Mesothelial cell of epicardium (in vitro differentiated cells): Measurements from ENCODE around the gene CACNA1H. TPM values are rescaled to one million over a fixed set of nuclear protein-coding genes. Genes with fewer than 3 reads are reported as not detected.

Experiments
- DNase-seq, 2 experiments: peaks; one replicate each; pipeline ENCODE4 v3.0.0; 2021; ENCODE audit warnings: low spot score in 2 of 2; ENCODE audit not compliant: unreplicated experiment in 2 of 2
- H3K27ac Mint-ChIP-seq: 2 replicates; pipeline ENCODE4 v1.8.0; 2021; ENCODE audit warnings: mixed read lengths
- H3K27me3 Mint-ChIP-seq: 2 replicates; pipeline ENCODE4 v1.8.0; 2021; ENCODE audit warnings: low read depth, mixed read lengths
- H3K36me3 Mint-ChIP-seq: 2 replicates; pipeline ENCODE4 v1.8.0; 2021; ENCODE audit warnings: mixed read lengths
- H3K4me1 Mint-ChIP-seq: 2 replicates; pipeline ENCODE4 v1.8.0; 2021; ENCODE audit warnings: mixed read lengths
- H3K4me3 Mint-ChIP-seq: 2 replicates; pipeline ENCODE4 v1.8.0; 2021; ENCODE audit warnings: mild to moderate bottlenecking, moderate library complexity, mixed read lengths
- H3K9me3 Mint-ChIP-seq: 2 replicates; pipeline ENCODE4 v1.8.0; 2021; ENCODE audit warnings: mixed read lengths
- CTCF ChIP-seq: fragments of 200-600 bp; sonication (generic); IDR thresholded peaks from one replicate; pipeline ENCODE4 v1.5.0; 2021; ENCODE audit warnings: antibody characterized with exemption; ENCODE audit not compliant: unreplicated experiment
- total RNA-seq: library from RNA; stranded (reverse); gene quantifications from 3 replicates; pipeline ENCODE4 v1.2.1, GENCODE V29; 2021

The CACNA1H gene
- total RNA-seq, 1 donor from 2014 or later = 41.8 TPM

- Mint-ChIP-seq H3K4me1 (no peaks in the 10 kb centered on the region), H3K4me3 (no peak overlapping the region), H3K27ac (no peak overlapping the region), H3K27me3 (peaks cover 6% of the 10 kb centered on the region), H3K36me3 (no peaks in the 10 kb centered on the region), H3K9me3 (no peaks in the 10 kb centered on the region)
- DNase-seq = no peak
- TF ChIP-seq CTCF = no peak
Measured at GRCh38 chr16:1165511-1165910, 12.6 kb downstream of the CACNA1H start.

- H3K4me3 Mint-ChIP-seq = no peak overlapping the region
- no peaks in the 10 kb centered on the region for H3K9me3 Mint-ChIP-seq
- peaks cover 6% of the 10 kb centered on the region for H3K27me3 Mint-ChIP-seq
- no peak for TF ChIP-seq CTCF
- no peak for DNase-seq
- no peaks in the 10 kb centered on the region for H3K4me1 Mint-ChIP-seq
- no peak overlapping the region for H3K27ac Mint-ChIP-seq
- no peaks in the 10 kb centered on the region for H3K36me3 Mint-ChIP-seq
Measured at GRCh38 chr16:1167276-1168107, 14.6 kb downstream of the CACNA1H start.

GRCh38 chr16:1168837-1169236 lies 15.9 kb downstream of the CACNA1H start:
- no peaks in the 10 kb centered on the region for H3K36me3 Mint-ChIP-seq
- H3K27me3 Mint-ChIP-seq = peaks cover 6% of the 10 kb centered on the region
- no peaks in the 10 kb centered on the region for H3K4me1 Mint-ChIP-seq
- H3K9me3 Mint-ChIP-seq = no peaks in the 10 kb centered on the region
- no peak for DNase-seq
- no peak overlapping the region for H3K4me3 Mint-ChIP-seq
- no peak overlapping the region for H3K27ac Mint-ChIP-seq
- no peak for TF ChIP-seq CTCF

- Mint-ChIP-seq H3K27ac (no peak overlapping the region), H3K36me3 (no peaks in the 10 kb centered on the region), H3K27me3 (peaks cover 4% of the 10 kb centered on the region), H3K4me3 (no peak overlapping the region), H3K4me1 (no peaks in the 10 kb centered on the region), H3K9me3 (no peaks in the 10 kb centered on the region)
- no peak for TF ChIP-seq CTCF
- no peak for DNase-seq
Measured at GRCh38 chr16:1169285-1170075, 16.6 kb downstream of the CACNA1H start.

GRCh38 chr16:1170076-1170418 lies 17.1 kb downstream of the CACNA1H start:
- no peak overlapping the region for H3K27ac Mint-ChIP-seq
- DNase-seq = no peak
- H3K4me1 Mint-ChIP-seq = no peaks in the 10 kb centered on the region
- H3K36me3 Mint-ChIP-seq = no peaks in the 10 kb centered on the region
- H3K4me3 Mint-ChIP-seq = no peak overlapping the region
- no peak for TF ChIP-seq CTCF
- peaks cover 1% of the 10 kb centered on the region for H3K27me3 Mint-ChIP-seq
- H3K9me3 Mint-ChIP-seq = no peaks in the 10 kb centered on the region
